Measurements from ENCODE around the gene TH. TPM values are rescaled to one million over a fixed set of nuclear protein-coding genes. Genes with fewer than 3 reads are reported as not detected.

The TH gene
- polyA plus RNA-seq, 2 of the 4 experiments (the other 2 are of a cell fraction), result not detected

GRCh38 chr11:2168286-2169004 lies 3.2 kb downstream of the TH start:
- ATAC-seq (no peak), DNase-seq (ENCODE audit: low read depth in 1 of 2, low spot score in 1 of 2) (no peak), FAIRE-seq (no peak)
- TF ChIP-seq BHLHE40 (IDR thresholded peaks at IDR 0.05; ENCODE audit: low read depth, low read length) (no peak), FOSB (CRISPR knock-in tag; IDR thresholded peaks at IDR 0.05) (no peak), CBX2 (IDR thresholded peaks at IDR 0.05; ENCODE audit: borderline replicate concordance, low read depth) (no peak), EP300 (IDR thresholded peaks at IDR 0.05) (no peak), USF2 (IDR thresholded peaks at IDR 0.05) (no peak), ZSCAN20 (CRISPR knock-in tag; IDR thresholded peaks at IDR 0.05) (no peak), HOXB5 (CRISPR knock-in tag; IDR thresholded peaks at IDR 0.05) (no peak), RNF2 (IDR thresholded peaks at IDR 0.05; ENCODE audit: borderline replicate concordance, low read depth) (no peak), RFX5 (IDR thresholded peaks at IDR 0.05) (no peak), RARB (CRISPR knock-in tag; IDR thresholded peaks at IDR 0.05) (no peak), NFE2L2 (conservative IDR thresholded peaks at IDR 0.05; ENCODE audit: low read length) (no peak)
- no peak overlapping the region for H3K27ac ChIP-seq
- ChIA-PET CTCF (interaction anchor here (0.7 to 18.0 kb wide), 10 partner anchors 10 to 515 kb away, joined by 3 to 276 read pairs (median 4); no protein-coding TSS in a partner anchor), POLR2A (no interaction called here)
- no peak overlapping the region for H3K4me2 ChIP-seq
- 72% methylated on average over 28 of the region's 33 CpGs for WGBS (ENCODE audit: missing lambda C conversion rate)
- H3K4me1 ChIP-seq, result no peaks in the 10 kb centered on the region
- H3K9me3 ChIP-seq, result no peaks in the 10 kb centered on the region
- no peak overlapping the region for H3K4me3 ChIP-seq

GRCh38 chr11:2167141-2168045 lies 4.2 kb downstream of the TH start:
- POLR2A ChIA-PET, result no interaction called here

More at GRCh38 chr11:2167141-2168045, 4.2 kb downstream of the TH start:
- 33% methylated on average over 18 of the region's 31 CpGs for WGBS (ENCODE audit: missing lambda C conversion rate)
- Histone ChIP-seq H3K9me3 (no peaks in the 10 kb centered on the region), H3K27ac (no peak overlapping the region), H3K4me2 (no peak overlapping the region), H3K4me3 (no peak overlapping the region), H3K4me1 (no peaks in the 10 kb centered on the region)
- no peak for TF ChIP-seq MYC (IDR thresholded peaks at IDR 0.05; ENCODE audit: borderline replicate concordance, low read length)
- TF ChIP-seq USF2 (IDR thresholded peaks at IDR 0.05), result no peak
- TF ChIP-seq, protein P1, sequence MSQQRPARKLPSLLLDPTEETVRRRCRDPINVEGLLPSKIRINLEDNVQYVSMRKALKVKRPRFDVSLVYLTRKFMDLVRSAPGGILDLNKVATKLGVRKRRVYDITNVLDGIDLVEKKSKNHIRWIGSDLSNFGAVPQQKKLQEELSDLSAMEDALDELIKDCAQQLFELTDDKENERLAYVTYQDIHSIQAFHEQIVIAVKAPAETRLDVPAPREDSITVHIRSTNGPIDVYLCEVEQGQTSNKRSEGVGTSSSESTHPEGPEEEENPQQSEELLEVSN (IDR thresholded peaks at IDR 0.05; ENCODE audit: borderline replicate concordance, low read depth), result no peak
- no peak for TF ChIP-seq RARB (CRISPR knock-in tag; IDR thresholded peaks at IDR 0.05)
- TF ChIP-seq KDM1A (IDR thresholded peaks at IDR 0.05; ENCODE audit: low read depth), result no peak
- TF ChIP-seq HOXA7 (CRISPR knock-in tag; IDR thresholded peaks at IDR 0.05), result no peak
- no peak for TF ChIP-seq HES2 (IDR thresholded peaks at IDR 0.05)
- no peak for TF ChIP-seq ZC3H11A (IDR thresholded peaks at IDR 0.05)
- no peak for TF ChIP-seq CBX8 (IDR thresholded peaks at IDR 0.05)
- no peak for TF ChIP-seq CEBPB (IDR thresholded peaks at IDR 0.05)
- TF ChIP-seq POLR2AphosphoS2 (conservative IDR thresholded peaks at IDR 0.05; ENCODE audit: low read length), result no peak
- TF ChIP-seq SREBF2 (IDR thresholded peaks at IDR 0.05), result no peak
- no peak for TF ChIP-seq HEYL (CRISPR knock-in tag; IDR thresholded peaks at IDR 0.05)
- no peak for TF ChIP-seq RCOR1 (IDR thresholded peaks at IDR 0.05; ENCODE audit: low read depth, low read length)
- TF ChIP-seq RNF2 (IDR thresholded peaks at IDR 0.05; ENCODE audit: borderline replicate concordance, low read depth), result no peak
- FAIRE-seq (no peak), ATAC-seq (peak in 1 of 2 experiments; percentile 2; a peak in 1 of 6 replicates), DNase-seq (ENCODE audit: low read depth in 1 of 2, low spot score in 1 of 2) (no peak)
- CTCF ChIA-PET, result interaction anchor here (0.7 to 18.0 kb wide), 10 partner anchors 11 to 514 kb away, joined by 3 to 276 read pairs (median 4); no protein-coding TSS in a partner anchor

Measured in A549 (cell line).